DOHH2 (cell line): Measurements from ENCODE around the gene FXYD4.
"Not testable (repeated sequence)": the region's sequence is repeated elsewhere in the genome, so short reads cannot be mapped to it uniquely, and the experiment has no call there.

Experiments
- EZH2phosphoT487 ChIP-seq: fragments of 200-600 bp; sonication (generic); IDR thresholded peaks from 2 replicates; pipeline ENCODE4 v1.6.1; 2017; ENCODE audit warnings: borderline replicate concordance, mild to moderate bottlenecking, antibody characterized with exemption, low read length, moderate library complexity, mixed read lengths
- TF ChIP-seq, protein P1 (sequence below): fragments of 200-600 bp; sonication (generic); IDR thresholded peaks from one replicate; pipeline ENCODE4 v1.5.1; 2014; ENCODE audit warnings: antibody characterized with exemption, mild to moderate bottlenecking, low read depth, low read length; ENCODE audit not compliant: poor library complexity, severe bottlenecking

DNA sequence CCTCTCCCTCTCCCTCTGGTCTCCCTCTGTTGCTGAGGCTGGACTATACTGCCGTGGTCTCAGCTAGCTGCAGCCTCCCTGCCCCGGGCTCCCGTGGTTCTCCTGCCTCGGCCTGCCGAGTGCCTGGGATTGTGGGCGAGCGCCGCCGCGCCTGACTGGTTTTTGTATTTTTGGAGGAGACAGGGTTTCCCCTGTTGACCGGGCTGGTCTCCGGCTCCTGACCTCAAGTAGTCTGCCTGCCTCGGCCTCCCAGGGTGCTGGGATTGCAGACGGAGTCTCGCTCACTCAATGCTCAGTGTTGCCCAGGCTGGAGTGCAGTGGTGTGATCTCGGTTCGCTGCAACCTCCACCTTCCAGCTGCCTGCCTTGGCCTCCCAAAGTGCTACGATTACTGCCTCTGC, 42.6 kb upstream of the FXYD4 start:
- TF ChIP-seq, protein P1, sequence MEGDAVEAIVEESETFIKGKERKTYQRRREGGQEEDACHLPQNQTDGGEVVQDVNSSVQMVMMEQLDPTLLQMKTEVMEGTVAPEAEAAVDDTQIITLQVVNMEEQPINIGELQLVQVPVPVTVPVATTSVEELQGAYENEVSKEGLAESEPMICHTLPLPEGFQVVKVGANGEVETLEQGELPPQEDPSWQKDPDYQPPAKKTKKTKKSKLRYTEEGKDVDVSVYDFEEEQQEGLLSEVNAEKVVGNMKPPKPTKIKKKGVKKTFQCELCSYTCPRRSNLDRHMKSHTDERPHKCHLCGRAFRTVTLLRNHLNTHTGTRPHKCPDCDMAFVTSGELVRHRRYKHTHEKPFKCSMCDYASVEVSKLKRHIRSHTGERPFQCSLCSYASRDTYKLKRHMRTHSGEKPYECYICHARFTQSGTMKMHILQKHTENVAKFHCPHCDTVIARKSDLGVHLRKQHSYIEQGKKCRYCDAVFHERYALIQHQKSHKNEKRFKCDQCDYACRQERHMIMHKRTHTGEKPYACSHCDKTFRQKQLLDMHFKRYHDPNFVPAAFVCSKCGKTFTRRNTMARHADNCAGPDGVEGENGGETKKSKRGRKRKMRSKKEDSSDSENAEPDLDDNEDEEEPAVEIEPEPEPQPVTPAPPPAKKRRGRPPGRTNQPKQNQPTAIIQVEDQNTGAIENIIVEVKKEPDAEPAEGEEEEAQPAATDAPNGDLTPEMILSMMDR, result not testable (repeated sequence)
- TF ChIP-seq EZH2phosphoT487, result not testable (repeated sequence)
